GM21825 (cell line): ENCODE results near the gene UMOD.

Experiments
- ATAC-seq: cut with Tn5 transposase; IDR thresholded peaks from one replicate; pipeline ENCODE4 v1.9.1; 2021; ENCODE audit warnings: mild to moderate bottlenecking, moderate library complexity; ENCODE audit not compliant: unreplicated experiment

Gene UMOD

DNA sequence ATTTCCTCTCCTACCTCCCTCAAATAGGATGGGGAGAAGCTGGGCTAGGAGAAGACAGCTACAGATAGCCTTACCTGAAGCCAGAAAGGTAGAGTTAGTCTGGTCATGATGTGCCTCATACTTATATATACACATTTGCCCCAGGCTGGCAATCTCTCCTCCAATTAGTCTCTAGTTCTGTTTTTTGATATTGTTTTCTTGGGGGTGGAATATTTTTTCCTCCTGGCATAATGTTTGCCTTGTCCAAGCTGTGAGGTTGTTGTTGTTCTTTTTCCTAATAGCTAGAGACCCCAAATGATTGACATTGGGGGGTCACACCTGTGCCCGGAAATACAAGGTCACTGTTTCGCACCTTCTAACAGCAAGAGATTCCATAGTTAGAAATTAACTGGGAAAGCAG, at the start of gene UMOD:
Gene UMOD (minus strand): TSS at position 101 of the 400 bp plus-strand sequence. CDS start 1,978 bp downstream, outside the sequence.
- no peak for ATAC-seq

DNA sequence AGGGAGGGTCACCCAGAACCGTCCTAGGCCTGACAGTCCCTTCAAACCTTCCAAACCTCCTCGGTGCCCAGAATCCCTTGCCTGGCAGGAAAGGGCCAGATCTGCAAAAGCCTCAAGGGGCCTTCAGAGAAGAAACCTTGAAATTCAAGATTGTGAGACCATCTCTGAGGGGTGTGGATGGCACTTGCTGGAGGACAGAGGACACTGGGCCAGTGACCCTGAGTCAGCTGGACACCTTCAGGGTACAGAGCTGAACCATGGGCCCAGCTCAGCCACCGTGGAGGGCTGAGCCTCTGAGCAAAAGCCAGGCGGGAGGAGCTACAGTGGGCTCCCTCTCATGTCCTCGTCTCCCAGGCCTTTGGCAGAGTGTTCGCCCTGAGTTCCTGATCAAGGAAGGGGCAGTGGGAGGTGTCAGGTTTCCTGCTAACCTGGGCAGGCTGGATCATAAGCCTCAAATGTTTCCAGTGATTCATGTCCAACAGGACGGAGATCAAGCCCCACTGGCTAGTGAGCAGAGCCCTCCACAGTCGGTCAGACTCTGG, 49.0 kb upstream of the UMOD start:
- ATAC-seq = no peak

DNA sequence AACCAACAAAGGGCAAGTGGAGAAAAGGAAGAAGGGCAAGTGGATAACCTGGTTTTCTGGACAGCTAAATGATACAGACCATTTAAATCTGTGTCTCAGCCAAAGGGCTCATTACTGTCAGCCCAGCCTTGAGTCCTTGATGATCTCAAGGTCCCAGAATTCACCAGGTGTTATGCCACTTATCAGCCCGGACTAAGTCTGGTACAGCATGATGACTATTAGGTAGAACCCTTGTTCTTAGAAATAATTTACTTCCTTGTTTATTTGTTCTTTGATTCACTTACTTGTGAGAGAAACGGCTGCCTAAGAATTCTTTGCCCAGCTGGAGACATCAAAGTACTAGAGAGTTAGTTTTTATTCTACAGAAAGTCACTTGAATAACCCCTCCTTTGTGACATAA, 48.6 kb upstream of the UMOD start:
- ATAC-seq = no peak

DNA sequence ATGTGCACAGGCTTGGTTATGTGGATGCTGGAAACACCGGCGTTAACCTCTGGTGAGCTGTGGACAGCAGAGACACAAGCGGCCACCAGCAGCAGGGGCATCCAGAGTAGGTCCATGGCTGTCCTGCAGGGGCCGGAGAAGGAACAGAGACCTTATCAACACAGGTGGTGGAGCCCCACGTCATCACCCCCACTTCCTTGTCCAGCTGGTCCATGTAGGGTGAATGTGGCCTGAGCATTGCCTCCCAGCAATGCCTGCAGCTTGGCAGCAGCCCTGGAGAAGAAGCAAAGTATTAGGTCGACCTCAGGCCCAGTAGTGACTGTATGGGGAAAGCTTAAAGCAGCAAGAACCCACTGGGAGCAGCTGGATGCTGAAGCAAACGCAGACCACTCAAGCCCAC, 46.7 kb upstream of the UMOD start:
- no peak for ATAC-seq

DNA sequence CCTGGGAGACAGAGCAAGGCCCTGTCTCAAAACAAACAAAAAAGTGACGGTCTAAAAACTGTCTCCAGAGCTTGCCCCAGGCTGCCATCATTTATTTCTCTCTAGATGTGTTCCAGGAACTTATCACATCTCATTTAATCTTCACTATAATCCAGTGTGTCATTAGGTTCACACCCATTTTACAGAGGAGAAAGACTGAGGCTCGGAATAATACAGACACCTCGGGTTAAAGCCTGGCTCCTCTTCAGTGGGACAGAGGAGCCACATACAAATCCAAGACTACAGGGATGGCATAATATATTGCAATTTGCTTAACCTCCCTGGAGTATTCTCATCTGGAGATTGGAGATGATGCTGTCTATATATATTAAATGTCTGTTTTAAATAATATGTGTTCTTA, 46.1 kb upstream of the UMOD start:
- no peak for ATAC-seq

DNA sequence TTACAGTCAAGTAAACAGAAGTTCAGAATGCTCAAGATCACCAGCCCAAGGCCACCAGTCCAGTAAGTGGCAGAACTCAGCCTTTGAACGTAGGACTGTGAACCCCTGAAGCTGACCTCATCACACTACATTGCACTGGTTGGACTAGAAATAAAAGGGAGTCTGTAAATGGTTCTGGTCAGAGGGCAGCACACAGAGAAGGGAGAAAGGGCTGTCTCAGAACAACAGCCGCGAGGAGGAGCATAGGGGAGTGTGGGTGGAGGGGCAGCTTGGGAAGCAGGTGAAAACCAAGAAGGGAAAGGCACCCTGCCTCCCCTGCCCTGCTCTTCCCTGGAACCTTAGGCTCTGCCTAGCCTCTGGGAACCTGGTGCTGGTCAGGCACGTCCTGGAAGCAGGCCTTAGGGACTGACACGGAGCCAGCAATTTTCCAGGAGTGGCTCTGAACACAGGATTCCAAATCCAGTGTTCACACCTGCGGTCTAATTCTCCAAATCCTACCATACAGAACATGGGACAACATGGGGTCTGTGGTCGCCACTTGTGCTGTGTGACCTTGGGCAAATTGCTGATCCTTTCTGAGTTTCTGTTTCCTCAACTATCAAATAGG, 45.1 kb upstream of the UMOD start:
- no peak for ATAC-seq

DNA sequence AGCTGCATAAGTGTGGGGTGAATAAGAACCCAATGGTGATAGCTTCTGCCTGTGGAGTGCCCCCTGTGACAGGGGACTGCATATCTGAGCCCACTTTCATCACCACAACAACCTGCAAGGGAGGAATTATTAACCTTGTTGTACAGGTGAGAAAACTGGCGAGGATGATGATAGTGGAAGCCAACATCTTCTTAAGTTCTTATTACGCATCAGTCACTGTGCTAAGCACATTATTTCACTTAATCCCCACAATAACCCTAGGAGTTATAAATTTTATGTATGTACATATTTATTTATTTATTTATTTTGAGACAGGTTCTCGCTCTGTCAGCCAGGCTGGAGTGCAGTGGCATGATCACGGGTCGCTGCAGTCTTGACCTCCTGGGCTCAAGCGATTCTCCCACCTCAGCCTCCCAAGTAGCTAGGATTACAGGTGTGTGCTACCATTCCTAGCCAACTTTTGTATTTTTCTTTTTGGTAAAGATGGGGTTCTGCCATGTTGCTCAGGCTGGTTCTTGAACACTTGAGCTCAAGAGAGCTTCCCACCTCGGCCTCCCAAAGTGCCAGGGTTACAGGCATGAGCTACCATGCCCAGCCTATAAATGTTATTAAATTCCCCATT, 44.4 kb upstream of the UMOD start:
- no peak for ATAC-seq

DNA sequence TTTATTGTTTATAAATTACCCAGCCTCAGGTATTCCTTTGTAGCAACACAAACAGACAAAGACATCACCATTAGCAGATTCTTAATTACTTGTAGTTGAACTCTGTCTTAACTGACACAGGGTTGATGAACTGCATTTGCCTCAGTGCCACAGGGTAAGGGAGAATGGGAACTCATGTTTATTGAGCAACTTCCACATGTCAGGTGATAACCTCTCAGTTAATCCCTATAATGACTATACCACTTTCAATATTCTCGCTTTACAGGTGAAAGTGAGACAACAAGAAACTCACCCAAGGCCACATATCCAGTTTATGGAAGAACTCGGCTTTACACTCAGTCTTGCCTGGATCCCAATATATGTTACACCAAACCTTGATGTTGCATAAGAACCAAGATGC, 43.4 kb upstream of the UMOD start:
- ATAC-seq = no peak

DNA sequence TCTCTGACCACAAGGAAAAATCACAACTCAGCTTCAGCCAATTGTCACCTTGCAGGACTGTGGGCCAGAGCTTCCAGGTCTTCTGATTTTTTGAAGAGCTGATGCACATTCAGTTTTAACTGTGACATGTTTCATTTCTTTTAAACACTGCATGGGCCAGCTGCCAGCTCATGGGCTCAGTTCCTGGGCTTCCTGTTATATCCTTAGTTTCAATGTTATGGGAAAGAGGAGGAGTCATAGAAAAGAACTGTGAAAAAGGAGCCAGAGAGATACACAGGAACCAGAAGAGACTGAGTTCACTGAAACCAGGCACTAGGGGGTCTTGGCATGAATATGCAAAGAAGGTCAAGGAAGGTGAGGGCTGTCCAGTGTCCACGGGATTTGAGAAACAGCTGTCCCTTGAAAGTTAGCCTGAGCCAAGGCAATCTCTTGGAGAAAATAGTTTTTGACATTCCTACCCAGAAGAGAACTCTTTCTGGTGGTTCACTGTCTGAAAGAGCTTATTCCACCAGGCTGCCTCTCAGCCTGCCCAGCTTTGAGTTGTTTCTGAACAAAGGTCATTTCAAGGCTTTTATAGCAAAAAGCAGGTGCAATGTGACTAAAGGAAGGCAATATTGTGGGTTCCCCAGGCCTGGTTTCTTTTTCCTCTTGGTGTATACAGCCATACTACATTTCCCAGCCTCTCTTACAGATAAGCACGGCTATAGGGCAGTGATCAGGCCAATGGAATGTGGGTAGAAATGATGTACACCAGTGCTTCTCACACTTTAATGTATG, 41.5 kb upstream of the UMOD start:
- no peak for ATAC-seq

DNA sequence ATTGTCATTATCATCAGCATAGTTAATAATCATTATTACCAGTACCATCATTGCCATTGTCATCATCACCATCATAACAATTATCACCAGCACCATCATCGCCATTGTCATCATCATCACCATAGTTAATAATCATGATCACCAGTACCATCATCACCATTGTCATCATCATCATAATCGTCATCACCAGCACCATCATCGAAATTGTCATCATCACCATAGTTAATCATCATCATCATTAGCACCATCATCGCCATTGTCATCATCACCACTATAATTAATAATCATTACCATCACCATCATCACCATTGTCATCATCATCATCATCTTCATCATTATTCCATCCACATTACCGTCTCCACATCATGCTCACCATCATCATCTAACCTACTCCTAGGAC, 38.5 kb upstream of the UMOD start:
- ATAC-seq = no peak

DNA sequence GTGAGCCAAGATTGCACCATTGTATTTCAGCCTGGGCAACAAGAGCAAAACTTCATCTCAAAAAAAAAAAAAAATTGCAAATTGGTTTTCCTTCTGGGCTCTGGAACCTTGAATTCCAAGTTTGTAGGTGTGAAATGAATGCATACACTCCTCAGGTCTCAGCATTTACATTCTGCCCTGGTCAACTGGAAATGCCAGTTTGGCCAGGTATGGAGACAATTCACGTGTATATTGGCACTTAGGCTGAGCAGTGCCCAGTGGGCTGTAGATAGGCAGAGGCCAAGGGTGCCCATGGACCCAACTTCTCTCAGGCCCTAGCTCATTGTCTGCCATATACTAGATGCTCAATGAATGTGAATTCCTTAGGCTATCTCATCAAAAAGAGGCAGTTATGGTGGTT, 36.3 kb upstream of the UMOD start:
- ATAC-seq = no peak

DNA sequence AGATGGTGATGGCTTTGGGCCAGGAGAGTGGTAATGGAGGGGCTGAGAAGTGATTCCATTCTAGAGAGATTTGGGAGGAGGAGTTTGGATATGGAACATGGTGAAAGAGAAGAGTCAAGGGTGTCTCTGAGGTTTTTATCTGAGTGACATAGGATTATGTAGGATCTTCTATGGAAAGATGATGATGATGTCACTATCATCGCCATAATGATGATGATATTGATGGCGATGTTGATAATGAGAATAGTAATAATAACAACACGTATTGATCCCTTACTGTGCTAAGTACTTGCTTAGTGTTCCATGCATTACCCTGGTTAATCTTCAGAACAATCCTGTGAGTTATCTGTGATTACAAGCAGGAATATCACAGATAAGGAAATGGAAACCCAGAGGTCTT, 35.5 kb upstream of the UMOD start:
- ATAC-seq = no peak

DNA sequence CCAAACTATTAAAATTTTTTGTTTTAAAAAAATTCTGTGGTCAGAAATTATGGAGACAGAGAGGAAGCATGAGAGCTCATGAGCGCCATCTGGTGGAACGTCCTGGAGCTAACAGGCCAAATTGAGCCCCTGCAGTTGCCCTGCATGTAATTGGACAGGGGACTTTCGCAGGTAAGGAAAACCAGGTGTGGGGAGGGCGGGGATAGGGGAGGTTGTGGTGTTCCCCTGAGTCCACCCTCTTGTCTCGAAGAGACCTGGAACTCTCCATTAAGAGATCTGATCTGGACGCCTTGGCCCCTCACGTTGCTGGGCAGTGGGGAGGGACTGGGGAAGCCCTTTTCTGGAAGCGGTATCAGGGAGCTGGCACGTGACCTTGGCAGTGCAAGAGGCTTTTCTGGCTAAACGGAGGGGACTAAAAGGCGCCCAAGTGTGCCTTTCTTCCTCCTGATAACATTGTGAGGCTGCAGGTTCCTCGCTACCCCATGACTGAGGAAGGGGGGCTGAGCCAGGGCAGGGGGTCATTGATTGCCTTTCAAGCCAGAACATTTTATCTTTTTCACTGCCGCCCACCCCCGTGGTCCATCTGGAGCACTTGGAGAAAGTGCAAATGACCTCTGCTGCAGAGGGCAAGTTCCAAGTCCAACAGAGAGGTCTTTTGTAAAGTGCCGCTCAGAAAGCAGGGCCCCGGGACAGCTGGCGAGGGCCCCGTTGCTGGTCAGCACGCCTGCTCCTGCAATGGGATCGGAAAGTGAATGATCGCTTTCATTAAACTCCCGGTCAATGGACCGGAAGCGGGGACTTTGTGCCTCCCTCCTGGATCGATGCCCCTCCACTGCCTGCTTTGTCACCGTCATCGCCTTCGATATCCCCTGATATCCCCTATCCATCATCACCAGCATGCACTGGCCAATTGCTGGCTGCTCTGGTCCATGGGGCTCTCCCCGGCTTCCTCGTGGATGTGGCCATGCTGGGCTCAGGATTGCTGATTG, 33.6 kb upstream of the UMOD start:
- ATAC-seq = no peak

DNA sequence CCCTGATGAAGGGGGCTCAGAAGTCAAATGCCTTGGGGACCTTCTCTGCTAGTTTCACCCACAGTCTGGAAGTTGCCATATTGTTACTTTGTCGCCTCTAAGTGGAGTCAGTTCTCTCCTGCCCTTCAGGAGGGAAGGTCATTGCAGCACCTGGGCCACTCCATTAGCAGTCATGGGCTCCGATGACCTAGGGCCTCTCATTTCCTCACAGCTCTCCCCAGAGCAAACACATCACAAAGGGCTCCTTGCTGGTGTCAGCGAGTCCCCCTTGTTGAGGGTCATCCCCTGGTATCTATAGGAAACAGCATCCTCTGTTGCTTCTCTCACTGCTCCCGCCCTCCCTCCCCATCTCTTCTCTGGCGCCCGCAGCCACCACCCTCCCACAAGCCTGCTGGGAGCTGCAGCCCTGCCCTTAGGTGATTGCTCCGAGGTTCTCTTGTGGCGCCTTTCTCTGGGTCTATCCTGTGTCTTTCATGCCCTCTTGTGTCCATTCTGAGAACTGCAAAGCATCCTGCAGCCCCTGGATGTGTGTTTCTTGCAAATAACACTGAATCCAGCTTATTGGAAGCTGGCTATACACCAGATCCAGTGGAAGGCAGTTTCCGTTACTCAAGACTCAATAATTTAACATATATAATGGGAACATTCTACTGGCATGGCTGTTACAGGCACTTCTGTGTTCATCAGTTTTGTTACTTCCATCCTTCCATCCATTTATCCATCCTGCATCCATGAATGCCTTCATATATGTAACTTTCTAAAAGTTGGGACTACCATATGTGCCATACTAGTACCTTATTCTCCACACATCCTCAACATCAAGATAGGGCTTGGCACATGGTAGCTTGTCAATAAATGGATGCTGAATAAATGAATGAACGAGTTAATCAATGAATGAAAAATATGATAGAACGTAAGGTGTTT, 30.9 kb upstream of the UMOD start:
- ATAC-seq = no peak

DNA sequence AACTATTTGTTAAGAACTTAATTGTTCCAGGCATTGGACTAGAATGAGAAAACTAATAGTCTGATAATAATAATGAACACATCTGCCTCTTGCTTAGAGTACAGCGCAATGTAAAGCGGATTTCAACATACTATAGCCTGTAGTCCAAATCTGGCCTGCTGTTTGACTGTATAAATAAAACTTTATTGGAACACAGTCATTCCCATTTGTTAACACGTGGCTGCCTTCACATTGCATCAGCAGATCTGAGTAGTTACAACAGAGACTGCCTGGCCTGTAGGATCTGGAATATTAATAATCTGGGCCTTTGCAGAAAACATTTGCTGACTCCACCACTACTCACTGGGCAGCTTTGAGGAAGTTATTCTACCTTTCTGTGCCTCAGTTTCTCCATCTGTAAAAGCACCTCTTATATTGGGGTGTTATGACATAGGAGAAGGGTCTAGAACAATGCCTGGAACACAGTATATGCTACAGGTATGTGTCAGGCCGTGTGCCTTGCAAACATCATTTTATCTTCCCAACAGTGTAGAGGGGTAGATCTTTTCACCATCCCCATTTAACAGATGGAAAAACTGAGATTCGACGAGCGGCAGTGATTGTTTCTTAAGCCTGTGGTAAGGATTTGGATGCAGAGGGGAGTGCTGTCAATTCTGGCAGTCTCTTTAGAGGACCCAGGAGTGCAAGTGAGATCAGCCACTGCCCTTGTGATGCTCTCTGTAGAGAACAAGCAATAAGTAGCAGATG, 29.9 kb upstream of the UMOD start:
- ATAC-seq = no peak

DNA sequence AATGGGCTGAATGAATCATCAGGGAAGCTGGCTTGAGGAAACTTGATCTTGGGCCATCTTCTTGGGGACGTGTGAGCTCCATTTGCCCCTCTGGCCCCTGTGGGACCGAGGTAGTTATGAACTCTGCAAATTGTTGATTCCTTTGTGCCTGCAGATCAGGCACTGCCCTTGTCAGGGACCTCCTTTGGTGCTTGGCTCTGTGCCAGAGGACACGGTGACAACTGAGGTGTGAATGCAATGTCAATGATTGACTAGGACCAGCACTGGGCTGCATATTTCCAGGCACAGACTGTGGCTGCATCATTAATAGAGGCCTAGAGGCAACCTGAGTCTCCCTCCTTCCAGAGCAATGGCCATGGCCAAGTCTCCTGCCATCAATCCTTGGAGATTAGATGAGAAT, 28.3 kb upstream of the UMOD start:
- ATAC-seq = no peak

DNA sequence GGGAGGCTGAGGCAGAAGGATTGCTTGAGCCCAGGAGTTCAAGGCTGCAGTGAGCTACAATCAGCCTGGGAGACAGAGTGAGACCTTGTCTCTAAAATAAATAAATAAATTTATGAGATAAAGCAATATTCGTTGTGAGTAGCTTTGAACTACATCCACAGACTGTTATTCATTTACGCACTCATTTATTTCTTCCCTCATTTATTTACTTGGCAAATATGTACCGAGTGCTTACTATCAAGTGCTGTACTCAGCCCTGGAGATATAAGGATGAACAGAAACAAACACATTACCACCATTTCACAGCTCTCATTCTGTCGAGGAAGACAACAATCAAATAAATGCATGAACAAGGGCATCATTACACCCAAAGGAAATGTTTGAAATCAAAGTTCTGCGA, 24.7 kb upstream of the UMOD start:
- no peak for ATAC-seq

DNA sequence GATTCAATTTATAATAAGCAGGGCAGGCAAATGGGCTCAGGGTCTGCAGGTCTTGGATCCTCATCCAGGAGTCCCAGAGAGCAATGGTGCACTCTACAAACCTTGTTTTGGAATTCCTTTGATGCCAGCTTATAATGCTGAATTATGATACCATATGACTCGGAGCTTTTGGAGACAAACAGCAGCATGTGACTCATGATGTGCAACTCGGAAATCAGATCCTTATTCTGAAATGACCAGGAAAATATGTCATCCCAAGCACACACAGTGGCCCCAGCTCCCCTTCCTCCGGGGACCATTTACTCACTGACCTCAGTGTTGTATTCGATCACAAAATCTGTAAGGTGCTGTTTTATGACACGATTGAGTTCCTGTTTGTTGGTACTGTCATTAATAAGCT, 20.2 kb upstream of the UMOD start:
- ATAC-seq = no peak

DNA sequence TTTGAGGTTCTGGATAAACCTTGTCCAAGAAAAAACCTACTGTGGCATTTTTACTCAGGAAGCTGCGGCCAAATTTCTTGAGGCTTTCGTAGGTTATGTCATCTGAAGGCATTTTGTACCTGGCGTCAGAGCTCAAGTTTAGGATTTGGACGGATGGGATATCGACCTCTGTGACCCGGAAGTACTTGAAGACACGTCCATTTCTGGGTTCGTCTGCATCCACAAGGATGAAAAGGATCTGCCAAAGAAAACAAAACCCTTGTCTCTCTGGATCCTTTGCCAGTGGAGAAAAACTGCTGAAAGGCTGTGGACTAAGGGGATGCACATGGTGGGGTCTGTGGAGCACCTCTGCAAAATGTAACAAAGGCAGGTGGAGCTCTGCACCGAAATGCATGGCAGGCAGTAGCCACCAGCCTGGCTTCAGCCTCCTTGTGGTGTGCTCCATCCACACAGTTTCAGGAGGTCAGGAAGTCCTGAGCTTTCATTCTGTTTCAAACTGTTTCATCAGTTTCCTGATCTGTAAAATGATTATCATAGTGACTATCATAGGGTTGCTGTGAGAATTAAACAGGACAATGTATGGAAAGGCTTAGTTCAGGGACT, 17.0 kb upstream of the UMOD start:
- ATAC-seq = no peak
